HEK293T (cell line): ENCODE data around the gene HOXA10.

Experiments used
- ARNT ChIP-seq: fragments of 450-650 bp; IDR thresholded peaks from 2 replicates; pipeline ENCODE4 v1.6.1; 2017; ENCODE audit warnings: mild to moderate bottlenecking
- ELF4 ChIP-seq: fragments of 450-650 bp; IDR thresholded peaks from 2 replicates; pipeline ENCODE4 v1.6.1; 2017; ENCODE audit warnings: antibody characterized with exemption
- FOXK2 ChIP-seq: fragments of 450-650 bp; IDR thresholded peaks from 2 replicates; pipeline ENCODE4 v1.6.1; 2016; ENCODE audit warnings: mild to moderate bottlenecking
- FOXM1 ChIP-seq: fragments of 450-650 bp; IDR thresholded peaks from 2 replicates; pipeline ENCODE4 v1.6.1; 2017; ENCODE audit warnings: mild to moderate bottlenecking, borderline replicate concordance
- HDGF ChIP-seq: fragments of 450-650 bp; IDR thresholded peaks from 2 replicates; pipeline ENCODE4 v1.6.1; 2017; ENCODE audit warnings: antibody characterized with exemption, borderline replicate concordance
- L3MBTL2 ChIP-seq: fragments of 450-650 bp; conservative IDR thresholded peaks from 2 replicates; pipeline ENCODE4 v1.6.1; 2016; ENCODE audit warnings: mild to moderate bottlenecking
- LEF1 ChIP-seq: fragments of 450-650 bp; IDR thresholded peaks from 2 replicates; pipeline ENCODE4 v1.6.1; 2017; ENCODE audit warnings: mild to moderate bottlenecking, borderline replicate concordance
- NFRKB ChIP-seq: fragments of 450-650 bp; IDR thresholded peaks from 2 replicates; pipeline ENCODE4 v1.6.1; 2016; ENCODE audit warnings: mild to moderate bottlenecking, moderate library complexity
- PKNOX1 ChIP-seq: fragments of 450-650 bp; IDR thresholded peaks from 2 replicates; pipeline ENCODE4 v1.6.1; 2016
- SP1 ChIP-seq: fragments of 450-650 bp; IDR thresholded peaks from 2 replicates; pipeline ENCODE4 v1.6.1; 2017
- SUZ12 ChIP-seq: fragments of 450-650 bp; IDR thresholded peaks from 2 replicates; pipeline ENCODE4 v1.6.1; 2016; ENCODE audit warnings: mild to moderate bottlenecking
- TARDBP ChIP-seq: fragments of 450-650 bp; IDR thresholded peaks from 2 replicates; pipeline ENCODE4 v1.6.1; 2016
- ZNF384 ChIP-seq: fragments of 450-650 bp; IDR thresholded peaks from 2 replicates; pipeline ENCODE4 v1.6.1; 2016

GRCh38 chr7:27123007-27123476 is 51.1 kb downstream of the HOXA10 start:
- TF ChIP-seq PKNOX1: 0 out of 2 replicates have a peak, but pooled peaks have one; percentile 4
- TF ChIP-seq FOXM1: no peak
- no peak for TF ChIP-seq SUZ12
- no peak for TF ChIP-seq NFRKB
- no peak for TF ChIP-seq SP1
- no peak for TF ChIP-seq ARNT
- no peak for TF ChIP-seq ZNF384
- no peak for TF ChIP-seq FOXK2
- no peak for TF ChIP-seq HDGF
- no peak for TF ChIP-seq TARDBP
- TF ChIP-seq LEF1: no peak
- no peak for TF ChIP-seq ELF4
- no peak for TF ChIP-seq L3MBTL2
